ENCODE data around the gene TKTL1.
"Not testable (repeated sequence)": the region's sequence is repeated elsewhere in the genome, so short reads cannot be mapped to it uniquely, and the experiment has no call there.

Gene TKTL1

DNA sequence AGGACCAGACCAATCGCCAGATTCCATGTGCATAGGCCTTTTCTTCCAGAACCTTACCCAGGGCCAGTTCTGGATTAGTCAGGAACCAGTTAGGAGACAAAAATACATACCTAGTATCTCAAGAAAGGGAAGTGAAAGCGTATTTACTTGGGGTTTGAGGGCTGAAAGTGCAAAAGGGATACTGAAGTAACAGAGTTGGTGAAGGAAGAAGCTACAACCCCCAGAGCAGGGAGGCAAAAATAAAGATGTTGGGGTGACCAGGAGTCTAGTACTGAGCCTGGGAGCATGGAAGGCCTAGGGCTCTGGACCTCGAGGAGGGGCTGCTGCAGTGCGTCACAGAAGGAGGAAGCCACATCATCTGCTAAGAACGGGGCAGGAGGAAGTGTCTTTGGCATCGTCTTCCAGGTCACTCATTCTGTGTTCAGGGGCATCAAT, 38.3 kb downstream of the TKTL1 start:
- TF ChIP-seq, protein P1, sequence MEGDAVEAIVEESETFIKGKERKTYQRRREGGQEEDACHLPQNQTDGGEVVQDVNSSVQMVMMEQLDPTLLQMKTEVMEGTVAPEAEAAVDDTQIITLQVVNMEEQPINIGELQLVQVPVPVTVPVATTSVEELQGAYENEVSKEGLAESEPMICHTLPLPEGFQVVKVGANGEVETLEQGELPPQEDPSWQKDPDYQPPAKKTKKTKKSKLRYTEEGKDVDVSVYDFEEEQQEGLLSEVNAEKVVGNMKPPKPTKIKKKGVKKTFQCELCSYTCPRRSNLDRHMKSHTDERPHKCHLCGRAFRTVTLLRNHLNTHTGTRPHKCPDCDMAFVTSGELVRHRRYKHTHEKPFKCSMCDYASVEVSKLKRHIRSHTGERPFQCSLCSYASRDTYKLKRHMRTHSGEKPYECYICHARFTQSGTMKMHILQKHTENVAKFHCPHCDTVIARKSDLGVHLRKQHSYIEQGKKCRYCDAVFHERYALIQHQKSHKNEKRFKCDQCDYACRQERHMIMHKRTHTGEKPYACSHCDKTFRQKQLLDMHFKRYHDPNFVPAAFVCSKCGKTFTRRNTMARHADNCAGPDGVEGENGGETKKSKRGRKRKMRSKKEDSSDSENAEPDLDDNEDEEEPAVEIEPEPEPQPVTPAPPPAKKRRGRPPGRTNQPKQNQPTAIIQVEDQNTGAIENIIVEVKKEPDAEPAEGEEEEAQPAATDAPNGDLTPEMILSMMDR (IDR thresholded peaks at IDR 0.05): no peak
- H3K9me3 ChIP-seq (ENCODE audit: control insufficient read depth, low read length): no peaks in the 10 kb centered on the region

DNA sequence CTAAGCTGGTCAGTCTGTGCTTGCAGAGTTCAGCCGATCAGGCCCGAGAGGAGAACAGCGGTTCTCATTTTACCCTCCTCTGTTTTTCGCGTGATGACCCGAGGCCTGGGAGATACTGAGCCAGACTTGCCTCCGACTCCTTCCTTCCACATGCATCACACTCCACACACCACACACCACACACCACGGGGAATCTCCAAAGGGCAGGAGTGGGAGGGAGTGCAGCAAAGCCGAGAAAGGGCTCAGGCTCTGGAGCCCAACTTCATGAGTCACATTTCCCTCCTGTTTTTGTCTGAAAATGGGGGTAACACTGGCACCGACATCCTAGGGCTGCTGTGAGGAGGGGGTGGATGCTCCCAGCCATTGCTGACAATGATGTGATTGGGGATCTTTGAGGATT, 38.9 kb downstream of the TKTL1 start:
- no peak overlapping the region for H3K27ac ChIP-seq
- H3K9me3 ChIP-seq (ENCODE audit: control insufficient read depth, low read length): no peaks in the 10 kb centered on the region
- no peak overlapping the region for H2AFZ ChIP-seq
- no peak overlapping the region for H3K9ac ChIP-seq
- no peaks in the 10 kb centered on the region for H3K27me3 ChIP-seq (ENCODE audit: control insufficient read depth, insufficient read depth, low read length)
- H3K4me2 ChIP-seq (ENCODE audit: low read length): no peak overlapping the region
- TF ChIP-seq, protein P1 (IDR thresholded peaks at IDR 0.05): no peak
- H3K4me1 ChIP-seq: no peaks in the 10 kb centered on the region
- H3K36me3 ChIP-seq (ENCODE audit: control insufficient read depth, insufficient read depth, low read length): no peaks in the 10 kb centered on the region
- no peaks in the 10 kb centered on the region for H3K79me2 ChIP-seq
- H3K4me3 ChIP-seq (ENCODE audit: low read depth, low read length): no peak overlapping the region

More for the DNA sequence above, 38.3 kb downstream of the TKTL1 start:
- Histone ChIP-seq H3K9ac (no peak overlapping the region), H3K36me3 (ENCODE audit: control insufficient read depth, insufficient read depth, low read length) (no peaks in the 10 kb centered on the region), H3K4me2 (ENCODE audit: low read length) (no peak overlapping the region), H2AFZ (no peak overlapping the region), H3K27ac (no peak overlapping the region), H3K4me1 (no peaks in the 10 kb centered on the region), H3K4me3 (ENCODE audit: low read depth, low read length) (no peak overlapping the region), H3K27me3 (ENCODE audit: control insufficient read depth, insufficient read depth, low read length) (no peaks in the 10 kb centered on the region), H3K79me2 (no peaks in the 10 kb centered on the region)

DNA sequence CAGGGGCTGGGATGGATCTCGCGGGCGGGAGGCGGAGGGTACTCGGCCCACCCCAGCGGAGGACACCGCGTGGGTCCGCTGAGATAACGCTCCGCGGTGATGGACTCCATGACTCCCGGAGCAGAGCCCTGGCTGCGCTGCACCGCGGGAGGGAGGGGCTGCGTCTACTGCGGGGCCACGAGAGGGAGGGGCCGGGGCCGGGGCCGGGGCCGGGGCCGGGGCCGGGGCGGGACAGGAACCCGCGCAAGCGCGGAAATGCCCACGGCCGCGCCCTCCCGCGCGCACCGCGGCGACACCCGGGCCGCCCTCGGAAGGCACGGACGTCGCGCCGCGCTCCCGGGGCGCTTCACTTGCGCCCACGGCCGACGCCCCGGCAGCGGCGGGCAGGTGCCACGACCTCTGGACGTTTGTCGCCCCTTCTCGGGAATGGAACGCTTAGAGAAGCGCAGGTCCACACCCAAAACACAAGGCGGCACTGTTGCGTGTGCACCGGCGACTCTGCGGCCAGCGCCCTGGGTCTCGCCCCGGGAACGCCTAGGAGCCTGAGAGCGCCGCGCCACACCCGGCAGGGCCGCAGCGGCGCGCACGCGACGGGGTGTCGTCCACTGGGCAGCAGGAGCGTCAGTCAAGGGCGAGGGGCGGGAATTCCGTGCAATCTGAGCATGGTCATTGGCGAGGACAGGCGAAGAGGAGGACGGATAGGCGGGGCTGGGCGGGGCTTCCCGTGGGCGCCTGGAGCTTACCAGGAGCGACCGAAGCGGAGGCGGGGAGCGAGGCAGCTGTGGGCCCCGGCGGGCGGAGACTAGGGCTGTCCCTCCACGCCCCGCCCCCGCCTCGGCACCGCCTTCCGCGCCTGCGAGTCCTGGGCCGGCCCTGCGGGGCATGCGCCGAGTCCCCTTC, 46.1 kb downstream of the TKTL1 start:
- not testable (repeated sequence) for H3K9me3 ChIP-seq (ENCODE audit: control insufficient read depth, low read length); H3K27ac ChIP-seq; H3K4me2 ChIP-seq (ENCODE audit: low read length); H3K79me2 ChIP-seq; H3K36me3 ChIP-seq (ENCODE audit: control insufficient read depth, insufficient read depth, low read length); H3K4me1 ChIP-seq; H3K27me3 ChIP-seq (ENCODE audit: control insufficient read depth, insufficient read depth, low read length); H3K4me3 ChIP-seq (ENCODE audit: low read depth, low read length); H2AFZ ChIP-seq; H3K9ac ChIP-seq

DNA sequence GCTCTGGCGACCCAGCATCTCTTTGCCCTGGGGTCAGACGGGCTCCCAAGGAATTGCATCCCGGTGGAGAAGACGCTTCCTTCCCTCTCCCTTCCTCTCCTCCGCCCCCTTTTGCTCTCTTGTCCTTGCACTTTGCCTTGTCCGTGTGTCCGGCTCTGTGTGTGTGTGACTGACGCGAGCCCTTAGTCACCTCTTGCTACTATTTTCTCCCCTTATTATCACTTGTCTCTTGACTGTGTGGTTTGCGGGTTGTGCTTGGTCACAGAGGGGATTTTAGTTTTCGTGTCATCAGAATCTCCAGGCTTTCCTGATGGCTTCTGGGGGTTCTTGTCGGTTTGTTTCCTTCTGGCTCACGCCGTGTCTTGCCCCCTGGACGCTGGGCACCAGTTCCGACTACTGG, 47.5 kb downstream of the TKTL1 start:
- H3K9me3 ChIP-seq (ENCODE audit: control insufficient read depth, low read length); H3K27me3 ChIP-seq (ENCODE audit: control insufficient read depth, insufficient read depth, low read length); H3K36me3 ChIP-seq (ENCODE audit: control insufficient read depth, insufficient read depth, low read length); H3K4me2 ChIP-seq (ENCODE audit: low read length); H3K27ac ChIP-seq; H3K79me2 ChIP-seq; H3K4me3 ChIP-seq (ENCODE audit: low read depth, low read length); H3K4me1 ChIP-seq; H2AFZ ChIP-seq; H3K9ac ChIP-seq: not testable (repeated sequence)

DNA sequence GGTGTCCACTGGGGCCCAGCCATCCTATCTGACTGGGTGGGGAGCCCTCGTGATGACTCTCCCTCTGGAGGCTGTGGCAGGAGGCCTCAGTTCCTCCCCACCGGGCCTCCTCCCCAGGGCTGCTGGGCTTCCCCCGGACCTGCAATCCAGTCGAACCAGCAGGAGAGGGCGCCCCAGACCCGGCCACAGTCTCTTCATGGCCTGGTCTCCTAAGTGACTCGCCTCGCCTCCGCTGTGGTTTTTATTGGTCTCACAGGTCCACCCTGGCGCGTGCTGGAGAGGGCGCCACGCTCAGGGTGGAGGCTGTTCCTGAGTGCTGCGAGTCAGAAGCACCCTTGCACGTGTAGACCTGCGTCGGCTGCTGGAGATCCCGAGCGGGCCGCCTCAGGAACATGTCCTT, 48.0 kb downstream of the TKTL1 start:
- not testable (repeated sequence) for H3K36me3 ChIP-seq (ENCODE audit: control insufficient read depth, insufficient read depth, low read length); H3K27me3 ChIP-seq (ENCODE audit: control insufficient read depth, insufficient read depth, low read length); H3K9ac ChIP-seq; H3K9me3 ChIP-seq (ENCODE audit: control insufficient read depth, low read length); H2AFZ ChIP-seq; H3K4me3 ChIP-seq (ENCODE audit: low read depth, low read length); H3K79me2 ChIP-seq; H3K4me1 ChIP-seq; H3K27ac ChIP-seq; H3K4me2 ChIP-seq (ENCODE audit: low read length)

DNA sequence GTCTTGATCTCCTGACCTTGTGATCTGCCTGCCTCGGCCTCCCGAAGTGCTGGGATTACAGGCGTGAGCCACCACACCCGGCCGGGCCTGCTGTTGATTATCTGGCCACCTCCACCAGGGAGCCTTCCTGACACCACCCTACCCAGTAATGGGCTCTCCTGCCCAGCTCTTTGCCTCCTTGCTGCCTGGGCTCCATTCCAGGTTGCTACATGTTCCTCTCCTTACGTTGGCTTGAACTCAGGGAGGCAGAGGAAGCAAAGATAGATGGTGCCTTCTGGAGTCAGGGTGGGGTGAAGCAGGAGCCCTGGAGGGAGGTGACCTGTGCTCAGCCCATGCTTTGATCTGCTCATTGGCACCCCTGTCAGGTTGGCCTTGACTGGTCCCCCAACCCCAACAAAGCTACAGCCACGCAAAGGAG, 52.5 kb downstream of the TKTL1 start:
- H3K4me1 ChIP-seq: no peaks in the 10 kb centered on the region
- H3K9ac ChIP-seq: no peak overlapping the region
- TF ChIP-seq, protein P1 (IDR thresholded peaks at IDR 0.05): no peak
- H3K27me3 ChIP-seq (ENCODE audit: control insufficient read depth, insufficient read depth, low read length): no peaks in the 10 kb centered on the region
- H3K9me3 ChIP-seq (ENCODE audit: control insufficient read depth, low read length): no peaks in the 10 kb centered on the region
- H3K4me3 ChIP-seq (ENCODE audit: low read depth, low read length): no peak overlapping the region
- H3K27ac ChIP-seq: no peak overlapping the region
- no peaks in the 10 kb centered on the region for H3K79me2 ChIP-seq
- no peaks in the 10 kb centered on the region for H3K36me3 ChIP-seq (ENCODE audit: control insufficient read depth, insufficient read depth, low read length)
- H2AFZ ChIP-seq: no peak overlapping the region
- H3K4me2 ChIP-seq (ENCODE audit: low read length): no peak overlapping the region
